HG02610 (cell line): Measurements from ENCODE around the gene ACSM3.
"Not testable (repeated sequence)": the region's sequence is repeated elsewhere in the genome, so short reads cannot be mapped to it uniquely, and the experiment has no call there.

Source experiments
- ATAC-seq: cut with Tn5 transposase; IDR thresholded peaks from one replicate; pipeline ENCODE4 v1.9.1; 2021; ENCODE audit warnings: mild to moderate bottlenecking, moderate library complexity; ENCODE audit not compliant: unreplicated experiment

ACSM3 gene

GRCh38 chr16:20755238-20755637 lies 8.6 kb upstream of the ACSM3 start:
- no peak for ATAC-seq

- not testable (repeated sequence) for ATAC-seq
These were observed 8.0 kb upstream of the ACSM3 start for GRCh38 chr16:20755799-20756198.

- no peak for ATAC-seq
These were observed 3.5 kb upstream of the ACSM3 start for GRCh38 chr16:20760346-20760745.

GRCh38 chr16:20761175-20761574 lies 2.6 kb upstream of the ACSM3 start:
- no peak for ATAC-seq

DNA sequence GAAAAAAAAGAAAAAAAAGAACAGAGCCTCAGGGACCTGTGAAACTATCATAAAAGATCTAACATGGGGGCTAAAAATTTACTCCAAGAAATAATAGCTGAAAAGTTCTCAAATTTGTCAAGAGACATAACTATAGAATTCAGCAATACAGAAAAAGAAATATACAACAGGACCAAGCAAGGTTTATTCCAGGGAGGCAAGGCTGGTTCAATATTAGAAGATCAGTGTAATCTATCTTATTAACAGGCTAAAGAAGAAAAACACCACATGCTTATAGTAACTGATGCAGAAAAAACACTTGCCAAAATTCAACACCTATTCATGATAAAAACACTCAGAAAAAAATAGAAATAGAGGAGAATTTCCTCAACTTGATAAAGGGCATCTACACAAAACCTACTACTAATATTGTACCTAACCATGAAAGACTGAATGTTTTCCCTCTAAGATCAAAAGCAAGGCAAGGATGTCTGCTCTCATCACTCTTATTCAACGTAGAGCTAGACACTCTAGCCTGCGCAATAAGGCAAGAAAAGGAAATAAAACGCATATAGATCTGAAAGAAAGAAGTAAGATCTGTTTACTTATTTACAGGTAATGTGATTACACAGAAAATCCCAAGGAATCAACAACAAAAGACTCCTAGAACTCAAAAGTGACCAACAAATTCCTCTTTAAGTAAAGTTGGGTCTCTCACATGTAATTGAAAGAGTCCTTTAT lies 1.2 kb upstream of the ACSM3 start:
- no peak for ATAC-seq

DNA sequence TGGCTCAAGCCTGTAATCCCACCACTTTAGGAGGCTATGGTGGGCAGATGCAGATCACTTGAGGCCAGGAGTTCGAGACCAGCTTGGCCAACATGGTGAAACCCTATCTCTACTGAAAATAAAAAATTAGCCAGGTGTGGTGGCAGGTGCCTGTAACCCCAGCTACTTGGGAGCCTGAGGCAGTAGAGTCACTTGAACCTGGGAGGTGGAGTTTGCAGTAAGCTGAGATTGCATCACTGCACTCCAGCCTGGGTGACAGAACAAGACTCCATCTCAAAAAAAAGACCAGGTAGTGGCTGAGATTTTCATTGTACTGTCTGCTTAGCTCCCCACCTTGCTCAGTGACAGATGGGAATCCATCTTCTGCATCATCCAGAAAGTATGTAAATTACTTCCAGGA lies 634 bp downstream of the ACSM3 start:
- not testable (repeated sequence) for ATAC-seq

DNA sequence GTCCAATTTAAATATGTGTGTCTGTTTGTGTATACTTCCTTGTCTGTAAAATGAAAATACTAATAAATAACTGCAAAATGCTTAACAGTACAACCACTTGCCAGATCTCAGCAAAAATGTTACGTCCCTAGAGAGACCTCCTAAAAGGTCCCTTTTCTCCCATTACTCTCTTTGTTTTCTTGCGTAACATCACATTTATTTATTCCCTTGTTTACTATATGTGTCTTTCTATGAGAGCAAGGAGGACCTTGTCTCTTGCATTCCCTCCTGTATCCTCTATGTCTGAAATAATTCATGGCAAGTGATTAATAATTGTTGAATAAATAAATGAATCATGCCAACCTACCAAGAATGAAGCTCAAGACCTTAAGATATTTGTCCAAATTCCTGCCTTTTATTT lies 1.9 kb downstream of the ACSM3 start:
- ATAC-seq = no peak

DNA sequence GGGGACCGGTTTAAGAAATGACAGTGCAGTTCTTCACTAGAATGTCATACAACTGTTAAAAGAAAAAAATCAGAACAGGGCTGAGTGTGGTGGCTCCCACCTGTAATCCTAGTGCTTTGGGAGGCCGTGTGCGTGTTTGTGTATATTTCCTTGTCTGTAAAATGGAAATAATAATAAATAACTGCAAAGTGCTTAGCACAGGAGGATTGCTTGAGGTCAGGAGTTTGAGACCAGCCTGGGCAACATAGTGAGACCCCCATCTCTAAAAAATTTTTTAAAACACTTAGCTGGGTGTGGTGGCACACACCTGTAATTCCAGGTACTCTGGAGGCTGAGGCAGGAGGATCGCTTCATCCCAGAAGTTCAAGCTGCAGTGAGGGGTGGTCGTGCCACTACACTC lies 2.5 kb downstream of the ACSM3 start:
- ATAC-seq = no peak

GRCh38 chr16:20767577-20767976 lies 3.8 kb downstream of the ACSM3 start:
- ATAC-seq = no peak

GRCh38 chr16:20768121-20768520 lies 4.3 kb downstream of the ACSM3 start:
- no peak for ATAC-seq

DNA sequence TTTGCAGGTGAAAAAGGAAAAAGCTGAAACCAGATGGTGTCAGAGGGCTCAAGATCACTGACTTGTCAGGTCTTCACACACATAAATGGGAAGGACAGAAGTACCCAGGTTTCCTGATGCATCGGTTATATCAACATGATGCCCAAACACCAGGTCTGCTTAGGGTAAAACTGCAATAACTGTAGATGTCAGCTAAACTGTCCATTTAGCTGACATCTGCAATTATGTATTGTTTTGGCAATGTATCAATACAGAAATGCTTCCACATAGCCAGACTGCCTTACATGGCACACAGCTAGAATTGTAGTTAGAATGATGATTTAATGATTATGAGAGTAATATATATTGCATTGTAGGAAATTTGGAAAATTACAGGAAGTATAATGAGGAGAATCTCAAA lies 5.0 kb downstream of the ACSM3 start:
- ATAC-seq = no peak

DNA sequence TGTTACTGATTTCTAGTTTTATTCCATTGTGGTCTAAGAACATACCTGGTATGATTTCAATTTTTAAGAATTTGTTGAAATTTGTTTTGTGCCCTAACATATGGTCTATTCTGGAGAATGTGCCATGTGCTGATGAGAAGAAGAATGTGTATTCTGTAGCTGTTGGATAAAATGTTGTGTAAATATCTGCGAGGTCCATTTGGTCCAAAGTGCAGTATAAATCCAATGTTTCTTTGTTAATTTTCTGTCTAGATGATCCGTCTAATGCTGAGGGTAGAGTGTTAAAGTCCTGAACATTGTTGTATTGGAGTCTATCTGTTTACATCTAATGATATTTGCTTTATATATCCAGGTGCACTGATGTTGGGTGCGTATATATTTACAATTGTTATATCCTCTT lies 9.9 kb downstream of the ACSM3 start:
- ATAC-seq = no peak

GRCh38 chr16:20774703-20775362 lies 11.0 kb downstream of the ACSM3 start:
- no peak for ATAC-seq

GRCh38 chr16:20781697-20782096 lies 17.9 kb downstream of the ACSM3 start:
- ATAC-seq = no peak

DNA sequence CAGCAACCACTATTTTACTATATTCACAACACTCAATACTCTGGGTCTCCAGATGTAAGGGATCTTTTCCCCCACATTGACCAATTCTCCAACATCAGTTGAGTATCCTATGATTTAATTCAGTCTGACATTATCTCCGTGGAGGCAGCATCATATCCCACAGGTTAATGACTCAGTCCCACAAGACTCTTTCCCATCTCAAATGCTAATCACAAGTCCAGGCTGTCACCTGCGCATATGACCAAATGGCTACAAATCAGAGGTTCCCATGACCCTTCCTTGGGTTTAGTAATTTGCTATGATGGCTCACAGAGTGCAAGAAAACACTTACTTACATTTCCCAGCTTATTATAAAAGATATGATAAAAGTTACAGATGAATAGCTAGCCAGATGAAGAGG lies 18.7 kb downstream of the ACSM3 start:
- no peak for ATAC-seq

GRCh38 chr16:20784204-20784603 lies 20.4 kb downstream of the ACSM3 start:
- ATAC-seq = no peak

DNA sequence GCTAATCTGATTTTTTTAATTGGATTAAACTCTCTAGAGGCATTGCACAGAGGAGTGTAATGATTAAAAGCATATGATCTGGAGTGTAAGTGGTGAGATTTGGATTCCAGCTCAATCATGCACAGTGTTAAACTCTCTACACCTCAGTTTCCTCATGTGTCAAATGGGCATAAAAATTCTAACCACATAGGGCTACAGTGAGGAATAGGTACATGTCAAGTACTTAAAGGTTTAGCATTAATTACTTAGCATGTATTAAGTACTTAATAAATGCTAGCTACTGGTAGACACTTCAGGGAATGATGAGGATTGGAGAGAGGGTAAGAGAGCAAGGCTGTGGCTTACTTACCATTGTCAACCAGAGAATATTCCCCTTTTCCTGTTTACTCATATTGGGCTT lies 25.3 kb downstream of the ACSM3 start:
- no peak for ATAC-seq

GRCh38 chr16:20791923-20792612 lies 28.3 kb downstream of the ACSM3 start:
- ATAC-seq = no peak

DNA sequence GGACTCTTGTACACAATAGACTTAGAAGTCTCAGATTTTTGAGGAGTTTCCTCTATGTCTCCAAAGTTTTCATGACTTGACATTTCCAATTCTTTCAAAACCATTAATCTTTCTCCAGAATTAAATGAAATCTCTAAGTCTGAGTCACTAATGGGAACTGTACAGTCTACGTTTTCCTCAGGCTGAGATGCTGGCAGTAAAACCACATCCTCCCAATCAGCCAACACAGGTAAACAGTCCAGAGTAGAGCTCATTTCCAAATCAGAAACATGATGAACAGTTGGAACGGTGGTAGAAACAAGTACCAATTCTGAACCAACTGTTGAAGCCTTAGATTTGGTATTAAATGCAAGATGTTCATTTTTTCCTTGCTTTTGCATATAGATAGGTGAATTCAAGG lies 34.5 kb downstream of the ACSM3 start:
- ATAC-seq = no peak

GRCh38 chr16:20799599-20799998 lies 35.8 kb downstream of the ACSM3 start:
- ATAC-seq = no peak

- ATAC-seq = no peak
These were observed 37.5 kb downstream of the ACSM3 start for GRCh38 chr16:20801278-20801677.

GRCh38 chr16:20803192-20803560 lies 39.4 kb downstream of the ACSM3 start:
- no peak for ATAC-seq
